ENCODE data around the gene CBX5.
A peak's percentile ranks its signal among the peaks of the same experiment; 100 is the strongest.
"Not testable (repeated sequence)": the region's sequence is repeated elsewhere in the genome, so short reads cannot be mapped to it uniquely, and the experiment has no call there.

Gene CBX5

DNA sequence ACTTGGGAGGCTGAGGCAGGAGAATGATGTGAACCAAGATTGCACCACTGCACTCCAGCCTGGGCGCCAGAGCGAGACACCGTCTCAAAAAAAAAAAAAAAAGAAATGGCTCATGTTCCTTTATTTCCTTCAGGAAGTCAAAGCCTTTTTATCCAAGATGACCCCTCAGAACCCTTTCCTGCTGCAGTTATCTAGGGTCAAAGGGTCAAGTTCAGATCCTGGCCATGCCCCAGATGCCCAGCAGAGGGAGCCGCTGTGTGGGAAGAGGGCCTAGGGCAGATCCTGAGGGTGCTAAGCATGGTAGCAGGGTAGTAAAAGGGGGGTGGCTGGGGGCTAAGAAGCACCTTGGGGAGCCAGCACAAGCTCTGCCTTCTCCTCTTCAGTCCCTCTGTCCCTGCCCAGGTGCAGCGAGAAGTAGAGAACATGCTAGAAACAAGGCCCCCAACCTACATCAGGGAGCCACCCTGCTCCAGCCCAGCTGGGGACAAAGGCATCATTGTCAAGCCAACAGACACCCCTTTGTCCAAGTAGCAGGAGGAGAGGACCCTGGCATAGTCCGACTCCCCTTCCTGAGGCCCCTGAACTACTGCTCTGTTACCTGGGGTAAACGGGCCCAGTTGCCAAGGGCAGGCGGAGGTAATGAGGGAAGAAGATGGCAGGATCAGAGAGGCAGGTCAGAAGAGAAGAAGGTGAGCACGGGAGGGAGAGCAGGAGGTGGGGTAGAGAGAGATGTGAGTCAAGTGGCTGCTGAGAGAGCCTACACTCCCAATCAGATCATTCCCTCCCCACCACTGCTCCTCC lies 14.4 kb upstream of the CBX5 start:
- DNase-seq, result peak; percentile 73

GRCh38 chr12:54292931-54293241 lies 13.0 kb upstream of the CBX5 start:
- no peak for DNase-seq

- no peak for DNase-seq
These were observed 12.4 kb upstream of the CBX5 start for GRCh38 chr12:54292083-54292930.

DNA sequence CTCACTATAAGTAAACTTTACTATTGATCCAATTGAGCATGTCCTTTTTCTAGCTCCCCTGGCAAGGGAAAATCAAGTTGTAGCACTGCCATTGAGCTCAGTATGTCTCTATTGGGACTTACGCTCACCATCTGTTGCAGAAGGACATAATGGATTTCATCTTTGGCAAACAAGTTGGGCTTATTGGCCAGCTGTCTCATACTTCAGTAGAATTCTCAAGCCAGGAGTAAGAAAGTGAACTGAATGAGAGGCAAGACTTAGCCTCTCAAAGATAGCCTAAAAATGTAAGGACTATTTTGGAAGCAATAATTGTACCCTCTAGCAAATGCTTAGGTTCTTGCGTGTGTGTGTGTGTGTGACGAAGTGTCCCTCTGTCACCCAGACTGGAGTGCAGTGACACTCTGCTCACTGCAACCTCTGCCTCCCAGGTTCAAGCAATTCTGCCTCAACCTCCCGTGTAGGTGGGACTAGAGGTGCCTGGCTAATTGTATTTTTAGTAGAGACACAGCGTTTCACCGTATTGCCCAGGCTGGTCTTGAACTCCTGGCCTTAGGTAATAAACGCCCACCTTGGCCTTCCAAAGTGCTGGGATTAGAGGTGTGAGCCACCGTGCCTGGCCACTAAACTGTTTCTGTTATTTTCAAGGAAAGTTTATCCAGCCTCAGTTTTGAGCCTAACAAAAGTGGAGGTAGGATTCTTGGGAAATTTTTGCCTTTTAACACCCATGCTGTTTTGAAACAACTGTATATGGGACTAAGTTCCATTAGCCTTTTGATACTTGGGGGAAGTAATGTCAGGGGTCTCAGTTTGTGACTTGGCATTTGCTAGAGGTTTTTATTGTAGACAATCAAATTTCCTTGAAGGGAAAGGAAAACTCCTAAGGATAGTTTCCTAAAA lies 7.6 kb upstream of the CBX5 start:
- DNase-seq, result no peak

DNA sequence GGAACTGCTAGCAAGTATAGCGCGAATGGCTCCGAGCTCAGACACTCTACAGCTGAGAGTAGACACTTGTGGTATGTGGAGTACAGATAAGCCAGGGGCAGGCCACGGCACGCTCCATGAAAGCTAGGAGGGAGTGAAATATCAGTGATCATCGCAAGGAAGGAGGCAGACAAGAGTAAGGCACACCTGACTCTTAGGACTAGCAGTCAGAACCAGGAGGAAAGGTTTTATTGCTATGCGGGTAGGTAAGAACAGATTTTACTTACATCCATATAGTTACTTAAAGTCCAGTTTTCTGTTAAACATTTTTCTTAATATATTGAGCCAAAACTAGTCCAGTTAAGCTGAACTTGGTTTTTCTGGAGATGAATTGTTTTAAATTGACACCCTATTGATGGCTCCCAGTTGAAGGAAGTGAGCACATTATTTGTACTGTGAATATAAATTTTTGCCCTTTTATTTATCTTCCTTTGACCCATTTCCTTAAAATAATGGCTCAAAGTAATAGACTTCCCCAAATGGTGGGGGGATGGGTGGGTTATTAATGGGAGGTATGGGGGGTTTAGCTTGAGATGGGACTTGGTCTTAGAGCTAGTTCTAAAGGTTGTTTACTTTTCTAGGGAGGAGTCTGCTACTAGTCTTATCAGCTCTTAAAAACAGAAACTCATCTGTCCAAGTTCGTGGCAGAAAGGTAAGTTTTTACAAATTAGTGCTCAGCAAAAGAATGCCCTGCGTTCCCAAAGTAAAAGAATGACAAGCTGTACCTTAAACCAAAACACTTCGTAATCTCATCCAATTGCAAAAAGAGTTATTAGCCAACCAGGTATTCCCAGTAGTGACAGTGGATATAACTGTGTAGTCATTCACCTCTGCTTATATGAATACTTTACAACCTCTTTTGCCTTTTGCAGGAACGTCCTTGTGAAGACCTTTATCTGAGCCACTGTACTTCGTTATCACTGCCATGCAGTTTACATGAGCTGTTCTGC lies 6.4 kb upstream of the CBX5 start:
- no peak for DNase-seq

DNA sequence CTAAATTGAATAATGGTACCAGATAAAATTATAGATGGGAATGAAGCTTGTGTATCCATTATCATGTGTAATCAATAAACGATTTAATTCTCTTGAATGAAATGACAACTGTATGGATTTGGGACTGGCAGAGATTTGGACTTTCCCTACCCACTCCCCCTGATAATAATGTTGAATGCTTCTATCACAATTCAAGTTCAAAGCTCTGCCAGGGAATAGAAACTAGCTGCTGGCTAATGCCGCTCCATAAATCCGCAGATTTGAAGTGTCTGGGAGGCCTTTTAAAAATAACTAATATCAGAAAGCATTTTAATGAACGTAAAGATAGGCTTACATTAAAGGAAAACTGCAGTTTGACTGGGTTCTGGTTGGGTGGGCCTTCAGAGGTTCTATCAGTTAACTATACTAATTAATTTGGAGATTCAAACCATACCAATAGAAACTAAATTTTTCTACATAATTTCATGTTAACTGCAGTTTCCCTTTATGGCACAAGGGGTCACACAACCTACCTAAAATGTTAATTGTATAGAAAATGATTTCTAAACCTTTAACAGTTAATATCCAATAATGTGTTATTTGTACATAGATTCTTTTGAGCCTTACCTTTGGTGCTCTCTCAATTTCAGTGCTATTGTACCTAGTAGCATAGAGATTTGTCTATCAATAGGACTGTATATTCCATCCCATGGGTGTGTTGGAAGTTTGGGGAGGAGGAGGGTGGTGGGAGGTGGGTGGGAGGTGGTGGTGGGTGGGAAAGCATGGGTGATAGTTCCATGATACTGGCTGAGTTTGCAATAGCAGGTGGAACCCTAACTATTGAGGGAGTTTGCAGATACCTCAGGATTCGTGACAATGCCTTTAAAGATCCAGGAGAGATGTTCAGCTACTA lies 5.5 kb upstream of the CBX5 start:
- DNase-seq, result no peak

GRCh38 chr12:54284070-54284780 lies 4.3 kb upstream of the CBX5 start:
- DNase-seq, result not testable (repeated sequence)

DNA sequence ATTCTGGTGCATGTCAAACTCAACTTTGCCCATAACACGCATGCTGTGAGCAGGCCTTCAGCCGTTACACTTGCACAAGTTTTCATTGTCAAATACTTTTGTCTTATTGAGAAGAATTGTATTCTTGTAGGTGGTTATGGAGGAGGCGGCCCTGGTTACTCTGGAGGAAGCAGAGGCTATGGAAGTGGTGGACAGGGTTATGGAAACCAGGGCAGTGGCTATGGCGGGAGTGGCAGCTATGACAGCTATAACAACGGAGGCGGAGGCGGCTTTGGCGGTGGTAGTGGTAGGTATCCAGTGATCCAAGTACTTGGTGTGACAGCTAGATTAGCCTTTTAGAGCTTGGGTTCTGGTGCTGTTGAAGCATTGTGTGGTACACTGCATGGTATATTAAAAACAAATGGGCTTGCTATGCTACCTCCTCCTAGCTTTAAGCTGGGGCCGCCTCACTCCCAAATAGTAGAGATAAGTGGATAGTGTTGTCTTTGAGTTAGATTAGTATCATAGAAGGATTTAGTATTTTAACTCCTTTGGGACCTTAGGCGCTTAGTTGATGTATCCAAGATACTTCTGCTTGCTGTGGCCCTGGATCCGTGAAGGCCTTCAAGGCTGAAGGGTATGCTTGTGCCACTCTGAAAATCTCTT lies 3.1 kb upstream of the CBX5 start:
- no peak for DNase-seq

DNA sequence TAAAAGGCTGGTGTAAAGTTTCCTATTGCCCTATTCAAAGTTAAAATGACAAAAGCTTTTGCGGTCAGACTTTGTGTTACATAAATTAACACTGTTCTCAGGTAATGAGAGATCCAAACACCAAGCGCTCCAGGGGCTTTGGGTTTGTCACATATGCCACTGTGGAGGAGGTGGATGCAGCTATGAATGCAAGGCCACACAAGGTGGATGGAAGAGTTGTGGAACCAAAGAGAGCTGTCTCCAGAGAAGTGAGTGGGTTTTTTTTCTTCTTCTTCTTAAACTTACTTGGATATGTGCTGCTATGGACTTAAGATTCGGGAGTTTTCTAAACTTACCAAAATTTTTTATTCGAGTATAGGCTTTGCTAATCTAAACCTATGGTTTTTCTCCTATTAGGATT lies 1.8 kb upstream of the CBX5 start:
- not testable (repeated sequence) for DNase-seq

GRCh38 chr12:54281261-54281638 lies 1.3 kb upstream of the CBX5 start:
- not testable (repeated sequence) for DNase-seq

GRCh38 chr12:54280468-54281260 lies 742 bp upstream of the CBX5 start, which contains the start of gene HNRNPA1:
Gene HNRNPA1 (plus strand): TSS chr12:54280726. CDS start chr12:54280808, 82 bp downstream.
- peak; percentile 92 for DNase-seq

GRCh38 chr12:54279227-54279631 lies 693 bp downstream of the CBX5 start:
- no peak for DNase-seq

- DNase-seq, result no peak
These were observed 2.1 kb downstream of the CBX5 start for GRCh38 chr12:54277823-54278276.

- no peak for DNase-seq
These were observed 3.6 kb downstream of the CBX5 start for GRCh38 chr12:54276368-54276767.

DNA sequence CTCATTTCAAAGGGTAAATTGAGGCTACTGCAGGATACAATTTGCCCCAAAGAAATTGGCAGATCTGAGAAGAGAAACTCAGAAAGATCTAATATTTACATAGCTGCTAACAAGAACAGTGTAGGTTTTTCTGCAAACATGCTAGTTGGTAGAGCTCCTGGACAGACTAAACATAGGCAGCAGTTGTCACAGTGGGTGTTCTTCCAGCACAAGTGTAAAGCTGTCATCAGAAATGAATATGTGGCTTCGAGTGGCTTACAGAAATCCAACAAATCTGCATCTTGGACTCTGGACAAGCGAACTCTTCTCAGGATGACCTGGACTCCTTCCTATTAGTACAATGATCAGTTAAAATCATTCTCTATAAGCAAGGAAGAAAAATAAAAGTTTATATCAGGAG lies 5.9 kb downstream of the CBX5 start:
- no peak for DNase-seq

- no peak for DNase-seq
These were observed 7.7 kb downstream of the CBX5 start for GRCh38 chr12:54272214-54272613.

GRCh38 chr12:54270345-54270744 lies 9.6 kb downstream of the CBX5 start:
- no peak for DNase-seq

DNA sequence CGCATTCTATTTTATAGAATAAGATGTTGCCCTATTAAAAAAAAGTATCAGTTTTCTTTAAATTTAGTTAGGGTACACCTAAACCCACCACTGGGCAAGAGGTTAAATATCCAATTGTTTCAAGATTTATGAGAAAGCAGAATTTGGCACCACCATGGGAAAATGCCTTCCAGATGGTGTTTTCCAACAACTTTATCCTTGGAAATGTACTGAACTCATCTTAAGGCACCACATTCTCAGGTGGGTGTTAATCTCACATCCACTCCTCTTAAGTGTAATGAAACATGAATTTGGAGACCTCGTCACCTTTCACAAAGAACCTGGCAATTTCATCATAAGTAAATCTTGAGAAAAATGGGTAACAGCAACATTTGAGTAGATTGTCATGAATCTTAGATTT lies 13.1 kb downstream of the CBX5 start:
- no peak for DNase-seq
